IPS-18c (cell line): ENCODE results near the gene EVA1B.

ENCODE experiments used
- H3K4me3 ChIP-seq: 2 replicates; pipeline ENCODE4 v1.7.0; 2013; ENCODE audit warnings: low read depth, mild to moderate bottlenecking, low read length, moderate library complexity; ENCODE audit not compliant: insufficient read depth
- H3K9me3 ChIP-seq: one replicate; pipeline ENCODE4 v1.6.1; 2013; ENCODE audit warnings: mild to moderate bottlenecking, low read length, moderate library complexity; ENCODE audit not compliant: control insufficient read depth, insufficient read depth

EVA1B gene

DNA sequence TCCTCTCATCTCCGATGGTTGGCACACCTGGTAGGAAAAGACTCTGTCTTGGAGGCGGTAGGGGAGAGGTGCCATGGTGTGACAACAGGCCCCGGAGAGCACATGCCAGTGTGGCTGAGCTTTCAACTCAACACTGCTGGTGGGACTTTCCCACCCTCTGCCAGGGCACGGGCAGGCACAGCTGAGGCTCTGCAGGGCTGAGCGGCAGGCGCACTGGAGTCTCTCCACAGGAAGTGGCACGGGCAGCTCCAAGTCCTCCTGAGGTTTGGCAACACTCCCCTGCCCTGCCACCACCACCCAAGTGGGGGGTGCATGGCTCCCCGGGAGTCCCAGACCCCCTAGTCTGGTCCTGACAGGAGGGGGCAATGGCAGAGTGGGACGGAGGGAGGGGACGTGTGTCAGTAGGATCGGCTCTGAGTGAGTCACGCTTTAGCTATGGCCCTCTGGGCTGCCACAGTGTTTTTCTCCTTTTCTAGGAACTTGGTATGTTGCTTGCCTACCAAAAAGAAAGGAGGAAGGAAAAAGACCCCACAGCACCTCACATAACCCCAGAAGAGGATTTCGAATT, 27.3 kb upstream of the EVA1B start:
- H3K4me3 ChIP-seq, result no peak overlapping the region

DNA sequence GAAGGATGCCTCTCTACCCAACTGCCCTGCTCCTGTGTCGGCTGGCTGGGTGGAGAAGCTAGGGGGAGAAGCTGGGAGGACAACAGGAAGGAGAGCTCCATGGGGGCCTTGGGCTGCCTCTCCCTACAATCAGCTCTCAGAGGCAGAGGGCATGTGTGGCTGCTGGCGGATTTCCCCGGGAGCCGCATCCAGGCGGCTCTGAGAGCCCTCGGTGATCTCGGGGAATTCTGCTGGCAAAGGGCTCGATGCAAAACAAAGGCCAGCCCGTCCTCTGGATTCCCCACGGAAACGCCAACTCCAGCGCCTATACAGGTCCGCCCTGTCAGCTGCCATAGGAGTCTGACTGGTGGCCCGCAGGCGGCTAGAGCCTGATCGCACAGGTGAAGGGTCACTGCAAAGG, 26.4 kb upstream of the EVA1B start:
- Histone ChIP-seq H3K4me3 (no peak overlapping the region), H3K9me3 (no peaks in the 10 kb centered on the region)

More for the DNA sequence above, 27.3 kb upstream of the EVA1B start:
- no peaks in the 10 kb centered on the region for H3K9me3 ChIP-seq

DNA sequence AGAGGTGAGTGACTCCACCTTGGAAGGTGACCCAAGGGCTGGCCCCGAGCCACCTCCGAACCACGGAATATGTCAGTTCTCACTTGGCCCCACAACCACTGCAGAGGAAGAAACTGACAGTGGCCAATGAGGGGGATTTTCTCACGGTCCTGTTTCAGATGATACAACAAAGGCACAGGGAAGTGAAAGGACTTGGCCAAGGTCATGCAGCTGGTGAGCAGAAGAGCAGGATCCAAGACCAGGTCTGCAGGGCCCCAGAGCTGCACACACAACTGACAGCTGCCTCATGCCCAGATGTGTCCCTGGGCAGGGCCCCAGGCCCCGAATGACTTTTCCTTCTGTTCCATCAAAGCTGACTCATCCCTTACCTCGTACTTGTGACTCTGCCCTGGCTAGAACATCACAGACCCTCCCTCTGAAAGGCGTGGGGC, 25.8 kb upstream of the EVA1B start:
- Histone ChIP-seq H3K4me3 (no peak overlapping the region), H3K9me3 (no peaks in the 10 kb centered on the region)

DNA sequence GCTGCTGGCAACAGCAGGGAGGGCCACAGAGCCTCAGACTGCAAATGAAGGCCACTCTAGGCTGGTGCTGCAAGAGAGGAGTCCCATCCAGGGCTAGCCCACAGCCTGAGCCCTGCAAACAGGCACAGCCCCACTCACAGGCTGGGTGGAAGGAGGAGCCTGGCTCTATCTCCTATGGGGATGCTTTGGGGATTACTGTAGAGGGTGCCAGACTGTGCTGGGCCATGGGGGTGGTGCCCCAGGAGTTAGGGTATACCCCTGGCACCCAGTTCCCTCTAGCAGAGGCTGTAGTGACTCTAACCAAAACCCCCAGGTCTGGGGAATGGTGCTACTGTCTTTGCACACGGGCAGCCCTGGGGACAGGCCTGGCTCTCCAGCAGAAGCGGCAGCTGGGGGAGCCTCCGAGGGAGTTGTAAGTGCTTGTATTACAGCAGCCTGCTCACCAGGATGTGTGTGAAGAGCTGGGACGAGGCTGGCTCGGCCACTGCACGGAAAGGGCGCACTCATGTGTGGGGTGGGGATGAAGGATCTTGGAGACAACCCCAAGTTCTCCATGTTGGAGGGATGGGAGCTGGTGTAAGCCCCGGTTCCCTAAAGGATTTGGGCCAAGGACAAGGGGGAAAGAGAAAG, 23.4 kb upstream of the EVA1B start:
- Histone ChIP-seq H3K4me3 (no peak overlapping the region), H3K9me3 (no peaks in the 10 kb centered on the region)

DNA sequence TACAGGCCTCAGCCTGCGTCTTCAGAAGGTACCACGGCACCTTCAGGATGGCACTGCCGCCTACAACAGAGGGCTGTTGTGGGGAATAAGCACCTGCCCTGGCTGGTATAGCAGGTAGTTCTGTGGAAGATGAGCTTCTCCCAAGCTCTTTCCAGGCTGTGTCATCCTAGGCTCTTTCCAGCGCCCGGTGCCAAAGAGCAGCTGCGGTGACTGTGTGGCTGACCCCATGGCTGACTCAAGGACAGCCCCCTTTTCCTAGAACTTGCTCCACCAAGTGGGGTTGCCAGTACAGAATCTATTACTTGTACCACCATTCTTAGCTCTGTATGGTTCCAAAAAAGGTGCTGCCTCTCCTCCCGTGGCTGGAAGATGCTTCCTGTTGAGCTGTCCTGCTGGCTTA, 21.9 kb upstream of the EVA1B start:
- no peak overlapping the region for H3K4me3 ChIP-seq
- no peaks in the 10 kb centered on the region for H3K9me3 ChIP-seq

DNA sequence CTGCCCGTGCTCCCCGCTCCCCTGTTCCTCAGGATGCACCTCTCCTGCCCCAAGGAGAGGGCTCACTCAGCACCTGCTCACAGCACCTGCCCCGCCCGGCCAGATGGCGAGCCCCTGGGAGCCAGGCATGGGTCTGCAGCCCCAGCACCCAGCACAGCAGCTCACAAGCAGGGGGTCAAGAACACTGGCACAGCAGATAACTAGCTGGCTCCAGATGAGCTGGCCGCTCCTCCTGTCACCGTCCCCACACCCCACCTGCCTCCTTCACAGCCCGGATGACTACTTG, 20.9 kb upstream of the EVA1B start:
- Histone ChIP-seq H3K4me3 (no peak overlapping the region), H3K9me3 (no peaks in the 10 kb centered on the region)

DNA sequence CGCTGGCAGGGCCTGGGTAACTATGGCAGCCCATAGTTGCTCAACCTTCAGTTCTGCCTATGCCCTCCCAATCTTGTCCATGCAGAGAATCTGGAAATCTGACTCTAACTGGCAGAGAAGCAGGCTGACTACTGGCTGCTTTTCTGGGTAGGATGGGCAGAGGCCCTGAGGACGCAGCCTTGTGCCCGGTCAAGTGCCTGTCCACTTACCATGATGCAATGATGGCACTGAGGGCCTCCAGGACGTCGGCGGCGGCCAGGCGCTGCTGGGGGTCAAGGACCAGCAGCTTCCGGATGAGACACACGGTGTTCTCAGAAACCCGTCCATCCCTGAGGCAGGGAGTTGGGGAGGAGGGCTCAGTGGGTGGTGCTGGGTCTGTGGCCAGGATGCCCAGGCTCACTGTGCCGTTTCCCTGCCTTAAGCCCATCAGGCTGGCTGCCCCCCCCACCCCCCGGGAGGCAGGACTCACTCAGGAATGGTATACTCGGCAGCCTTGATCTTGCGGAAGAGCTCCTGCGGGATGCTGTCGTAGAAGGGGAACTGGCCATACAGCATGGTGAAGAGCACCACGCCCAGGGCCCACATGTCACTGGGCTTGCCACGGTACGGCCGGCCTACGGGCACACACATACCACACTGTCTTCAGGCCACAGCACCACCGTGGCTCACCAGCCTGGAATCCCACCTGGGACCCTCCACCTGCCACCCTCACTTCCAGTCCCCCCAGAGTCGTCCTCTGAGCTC, 20.4 kb upstream of the EVA1B start:
- Histone ChIP-seq H3K4me3 (no peak overlapping the region), H3K9me3 (no peaks in the 10 kb centered on the region)

DNA sequence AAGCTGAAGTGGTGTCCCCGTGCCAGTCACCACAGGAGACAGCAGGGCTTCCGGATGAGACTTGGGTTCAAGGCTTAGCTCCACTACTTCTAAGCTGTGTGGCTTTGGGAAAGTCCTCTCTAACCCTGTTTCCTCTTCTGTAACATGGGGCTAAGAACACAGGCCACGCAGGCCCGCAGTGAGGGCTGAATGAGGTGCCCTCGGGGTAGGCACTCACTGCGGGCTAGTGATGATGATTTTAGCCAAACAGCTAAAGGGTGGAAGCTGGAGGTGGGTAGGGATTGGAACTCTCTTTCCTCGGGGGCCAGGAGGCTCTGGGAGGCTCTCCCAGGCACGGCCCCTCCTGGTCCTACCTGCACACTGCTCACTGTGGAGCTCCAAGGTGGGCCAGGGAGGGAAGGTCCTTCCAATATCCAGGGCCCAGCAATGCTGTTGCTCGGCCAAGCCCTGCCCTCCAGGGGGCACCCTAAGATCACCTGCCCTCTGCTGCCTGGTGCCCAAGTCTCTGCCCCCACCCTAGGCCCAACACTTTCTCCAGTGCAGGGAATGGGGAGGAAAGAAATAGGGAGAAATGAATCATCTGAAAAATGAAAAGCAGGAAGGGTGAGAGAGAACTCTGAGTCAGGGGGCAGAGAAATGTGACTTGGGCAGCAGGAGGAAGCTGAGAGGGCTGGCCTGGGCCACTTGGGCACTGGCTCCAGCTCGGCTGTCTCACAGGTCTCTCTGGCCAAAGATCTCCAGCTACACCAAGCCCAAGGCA, 19.2 kb upstream of the EVA1B start:
- H3K4me3 ChIP-seq, result no peak overlapping the region
- H3K9me3 ChIP-seq, result no peaks in the 10 kb centered on the region

DNA sequence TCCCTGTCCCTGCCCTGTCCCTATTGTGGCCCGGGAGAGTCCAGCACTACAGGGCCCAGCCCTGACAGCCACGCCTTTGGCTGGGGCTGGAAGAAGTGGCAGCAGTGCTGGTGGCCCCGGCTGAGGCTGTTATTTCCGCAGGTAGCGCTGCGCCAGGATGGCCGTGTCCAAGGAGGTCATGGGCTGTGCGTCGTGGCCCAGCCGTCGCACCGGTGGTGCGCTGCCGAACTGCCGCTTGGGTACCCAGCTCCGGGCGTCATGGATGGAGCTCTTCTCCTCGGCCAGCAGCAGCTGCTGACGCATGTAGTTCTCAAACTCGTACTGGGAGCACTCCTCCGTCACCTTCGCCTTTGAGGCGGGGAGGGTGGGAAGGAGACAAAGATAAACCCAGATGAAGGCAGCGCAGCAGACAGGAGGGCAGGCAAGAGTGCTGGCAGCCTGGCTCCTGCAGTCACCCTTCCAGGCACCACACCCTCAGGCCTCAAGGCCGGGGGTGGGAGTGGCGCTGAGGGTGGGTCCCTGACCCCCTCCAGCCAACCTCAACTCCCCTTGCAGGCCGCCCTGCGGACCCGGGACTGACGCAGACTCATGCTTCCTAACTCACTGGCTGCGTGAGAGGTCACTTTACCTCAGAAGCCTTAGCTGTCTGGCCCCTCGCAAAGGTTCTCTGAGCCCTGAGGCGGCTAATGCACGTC, 18.3 kb upstream of the EVA1B start:
- H3K9me3 ChIP-seq, result no peaks in the 10 kb centered on the region
- no peak overlapping the region for H3K4me3 ChIP-seq

DNA sequence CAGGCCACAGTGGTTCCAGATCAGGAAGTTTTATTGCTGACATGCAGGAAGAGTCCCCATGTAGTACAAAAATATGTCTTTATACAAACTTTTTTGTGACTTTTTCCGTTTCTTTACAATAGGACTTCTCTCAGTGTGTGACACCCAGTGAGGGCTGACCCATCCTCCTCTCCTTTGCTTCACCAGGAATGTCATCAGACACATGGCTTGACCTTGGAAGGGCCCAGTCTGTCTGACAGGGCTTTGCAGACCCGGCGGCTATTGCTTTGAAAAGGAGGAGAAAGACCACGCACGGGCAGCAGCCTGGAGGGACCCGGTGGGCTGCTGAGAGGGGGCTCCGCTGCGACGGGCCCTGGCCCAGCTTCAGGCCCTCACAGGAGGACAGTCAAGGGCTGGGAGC, 16.2 kb upstream of the EVA1B start:
- H3K4me3 ChIP-seq, result no peak overlapping the region
- H3K9me3 ChIP-seq, result no peaks in the 10 kb centered on the region

DNA sequence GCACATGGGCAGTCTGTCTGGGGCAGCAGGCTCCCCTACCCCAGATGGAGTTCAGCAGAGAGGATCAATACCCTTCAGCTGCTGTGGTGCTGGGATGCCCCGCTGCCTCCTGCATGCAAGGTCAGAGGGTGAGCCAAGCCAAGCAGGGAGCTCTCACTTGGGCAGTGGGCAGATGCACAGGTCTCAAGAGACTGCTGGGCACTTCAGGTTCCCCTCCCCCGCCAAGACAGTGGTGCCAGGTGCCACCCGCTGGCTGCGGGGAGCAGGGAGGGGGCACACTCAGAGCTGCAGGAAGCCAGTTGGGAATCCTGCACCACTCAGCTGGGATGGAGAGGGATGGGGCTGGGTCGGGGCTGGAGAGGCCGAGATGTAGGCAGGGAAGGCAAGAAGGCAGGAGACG, 15.8 kb upstream of the EVA1B start:
- H3K4me3 ChIP-seq, result no peak overlapping the region
- H3K9me3 ChIP-seq, result no peaks in the 10 kb centered on the region

DNA sequence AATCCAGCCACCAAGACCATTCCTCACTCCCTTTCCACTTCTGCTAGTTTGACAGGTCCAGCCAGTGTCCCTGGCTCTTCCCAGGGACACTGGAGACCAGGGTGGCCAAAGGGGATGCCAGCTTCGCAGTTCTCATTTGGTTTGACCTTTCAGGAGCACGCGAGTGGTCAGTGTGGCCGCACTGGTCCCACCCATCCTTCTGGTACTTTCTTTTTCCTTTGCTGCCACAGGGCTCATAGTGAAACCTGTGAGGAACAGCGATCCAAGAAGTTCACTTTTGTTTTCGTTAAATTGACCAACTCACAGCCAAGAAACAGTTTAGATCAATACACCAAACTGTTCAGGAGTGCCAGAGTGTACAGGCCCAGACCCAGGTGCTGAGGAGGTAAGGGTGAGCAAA, 14.4 kb upstream of the EVA1B start:
- H3K9me3 ChIP-seq, result no peaks in the 10 kb centered on the region
- no peak overlapping the region for H3K4me3 ChIP-seq

DNA sequence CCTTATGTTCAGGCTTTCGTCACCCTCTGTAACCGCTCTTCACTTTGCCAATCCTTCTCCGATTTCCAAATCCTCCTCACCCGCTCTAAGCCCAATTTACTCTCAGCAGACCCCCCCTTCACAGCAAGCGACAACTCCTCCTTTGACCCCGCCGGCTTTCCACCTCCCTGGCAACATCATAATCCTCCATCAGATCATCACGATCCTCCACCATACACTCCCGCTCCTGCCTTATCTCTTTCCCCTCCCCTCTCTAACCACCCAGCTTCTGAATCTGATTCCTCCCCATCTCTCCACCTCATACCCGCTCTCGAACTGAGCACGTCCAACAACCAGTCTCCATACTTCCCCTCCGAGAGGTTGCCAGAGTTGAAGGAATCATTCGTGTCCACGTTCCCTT, 7.5 kb upstream of the EVA1B start:
- no peaks in the 10 kb centered on the region for H3K9me3 ChIP-seq
- H3K4me3 ChIP-seq, result no peak overlapping the region

DNA sequence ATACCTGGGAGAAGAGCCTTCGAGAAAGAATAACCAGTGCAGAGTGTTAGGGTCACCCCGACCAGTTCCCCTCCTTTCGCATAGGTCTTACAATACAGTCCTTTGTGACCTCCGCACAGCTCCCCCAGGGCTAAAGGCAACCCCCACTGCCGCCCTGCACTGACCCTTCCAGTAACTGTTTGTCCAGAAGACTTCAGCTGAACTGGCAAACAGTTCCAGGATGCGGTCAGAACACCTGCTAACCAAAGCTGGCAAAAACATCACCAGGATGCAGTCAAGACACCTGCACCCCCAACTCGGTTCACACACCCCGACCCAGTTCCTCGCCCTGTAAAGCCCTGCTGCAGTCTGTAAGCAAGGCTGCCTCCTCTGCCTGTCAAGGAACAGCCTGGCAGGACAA, 6.4 kb upstream of the EVA1B start:
- H3K4me3 ChIP-seq, result no peak overlapping the region

DNA sequence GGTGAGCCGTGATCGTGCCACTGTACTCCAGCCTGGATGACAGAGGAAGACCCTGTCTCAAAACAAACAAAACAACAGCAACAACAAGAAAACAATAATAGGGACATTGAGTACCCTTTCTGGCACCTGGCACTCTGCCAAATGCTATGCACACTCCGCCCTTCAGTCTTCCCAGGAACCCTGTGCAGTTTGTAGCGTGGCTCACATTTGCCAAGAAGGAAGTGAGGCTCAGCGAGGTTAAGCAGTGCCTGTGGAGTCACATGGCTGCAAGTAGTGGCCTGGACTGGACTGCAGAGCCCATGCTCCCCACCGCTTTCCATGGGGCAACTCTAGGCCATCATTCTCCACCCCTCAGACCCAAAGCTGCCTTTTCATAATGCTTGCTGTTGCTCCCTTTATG, 5.3 kb upstream of the EVA1B start:
- no peak overlapping the region for H3K4me3 ChIP-seq
- no peaks in the 10 kb centered on the region for H3K9me3 ChIP-seq

More for the DNA sequence above, 6.4 kb upstream of the EVA1B start:
- no peaks in the 10 kb centered on the region for H3K9me3 ChIP-seq

DNA sequence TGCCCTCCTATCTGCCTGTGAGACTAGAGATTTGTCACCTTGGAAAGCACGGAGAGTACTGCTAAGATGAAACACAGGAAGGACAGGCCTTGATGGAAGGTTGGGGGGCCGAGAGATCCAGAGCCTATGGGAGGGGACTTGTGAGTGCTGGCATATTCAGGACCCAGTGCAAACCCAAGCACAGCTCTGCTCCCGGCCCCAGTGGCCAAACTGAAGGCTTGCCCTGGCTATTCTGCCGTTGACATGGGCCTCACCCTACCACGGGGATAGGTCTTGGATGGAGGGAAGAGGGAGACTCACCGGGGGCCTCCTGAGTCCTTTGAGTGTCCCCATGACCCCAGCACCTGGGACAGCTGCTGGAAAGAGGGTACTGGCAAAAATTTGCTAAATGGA, 4.6 kb upstream of the EVA1B start:
- Histone ChIP-seq H3K4me3 (no peak overlapping the region), H3K9me3 (no peaks in the 10 kb centered on the region)

DNA sequence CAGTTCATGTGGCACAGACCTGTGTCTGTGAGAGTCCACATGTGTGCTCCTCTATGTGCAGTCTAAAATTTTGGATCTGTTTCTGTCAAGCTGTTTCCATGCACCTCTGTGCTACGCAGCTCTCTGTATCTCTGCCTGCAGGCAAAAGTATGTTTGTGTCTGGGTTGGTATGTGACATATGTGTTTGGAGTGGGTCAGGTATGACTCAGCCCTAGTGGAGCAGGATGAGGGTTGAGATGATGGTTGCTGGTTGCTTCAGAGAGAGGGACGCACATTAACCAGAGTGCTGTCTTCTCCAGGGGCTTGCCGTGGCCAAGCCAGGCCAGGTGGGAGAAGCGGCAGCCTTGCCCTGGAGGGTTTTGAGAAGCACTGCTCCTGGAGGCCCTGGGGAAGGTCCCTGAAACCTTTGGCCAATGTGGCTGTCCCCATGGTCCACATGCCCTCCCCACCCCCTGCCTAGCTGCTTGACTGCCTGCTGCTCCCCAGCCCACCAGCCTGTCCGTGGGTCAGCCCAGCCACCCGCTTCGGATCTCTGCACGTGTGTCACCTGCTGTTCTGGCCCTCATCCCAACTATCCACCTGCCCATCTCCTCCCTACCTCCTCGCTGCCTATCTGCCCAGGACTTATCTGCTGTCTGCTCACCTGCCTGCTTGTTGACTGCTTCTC, 4.1 kb upstream of the EVA1B start:
- Histone ChIP-seq H3K4me3 (no peak overlapping the region), H3K9me3 (no peaks in the 10 kb centered on the region)
